HG03095 (cell line): Measurements from ENCODE around the gene MRPL10.

Source experiments
- ATAC-seq: cut with Tn5 transposase; IDR thresholded peaks from one replicate; pipeline ENCODE4 v1.9.1; 2021; ENCODE audit warnings: moderate library complexity; ENCODE audit not compliant: unreplicated experiment

Gene MRPL10

DNA sequence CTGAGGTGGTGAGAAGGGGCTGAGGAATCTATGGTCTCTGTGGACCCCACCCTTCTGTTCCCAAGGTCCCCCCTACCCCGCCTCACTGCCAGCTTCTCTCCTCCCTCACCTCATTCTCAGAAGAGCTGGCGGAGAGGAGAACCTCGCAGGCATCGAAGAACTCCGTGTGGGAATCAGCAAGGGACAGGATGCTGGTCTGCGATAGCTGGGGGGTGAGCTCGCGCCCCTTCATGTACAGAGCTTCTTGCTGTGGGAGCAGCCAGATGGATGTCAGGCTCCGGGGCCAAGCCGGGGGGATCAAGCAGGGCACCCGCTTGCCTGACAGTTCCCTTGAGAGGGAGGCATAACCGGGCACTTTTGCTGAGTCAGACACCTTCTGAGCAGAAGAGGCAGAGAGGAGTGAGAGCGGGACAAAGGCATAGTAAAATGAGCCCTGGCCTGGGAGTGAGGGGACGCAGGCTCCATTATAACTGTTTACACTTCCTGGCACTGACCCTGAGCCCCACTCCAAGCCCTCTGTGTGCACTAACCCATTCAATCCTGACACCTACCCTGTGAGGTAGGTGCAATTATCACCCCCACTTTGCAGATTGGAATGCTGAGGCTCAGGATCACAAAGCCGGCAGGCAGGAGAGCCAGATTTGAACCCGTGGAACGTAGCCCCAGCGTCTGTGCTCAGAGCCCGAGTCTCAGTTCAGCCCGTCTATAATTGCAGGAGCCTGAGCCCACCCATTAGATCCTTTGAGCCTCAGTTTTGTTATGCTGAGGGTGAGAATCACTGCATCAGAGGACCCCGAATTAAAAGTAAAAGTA is 16.0 kb downstream of the MRPL10 start:
- no peak for ATAC-seq

- no peak for ATAC-seq
Observed at GRCh38 chr17:47813512-47814031, 17.8 kb downstream of the MRPL10 start.

GRCh38 chr17:47813077-47813476 is 18.3 kb downstream of the MRPL10 start:
- ATAC-seq = no peak

DNA sequence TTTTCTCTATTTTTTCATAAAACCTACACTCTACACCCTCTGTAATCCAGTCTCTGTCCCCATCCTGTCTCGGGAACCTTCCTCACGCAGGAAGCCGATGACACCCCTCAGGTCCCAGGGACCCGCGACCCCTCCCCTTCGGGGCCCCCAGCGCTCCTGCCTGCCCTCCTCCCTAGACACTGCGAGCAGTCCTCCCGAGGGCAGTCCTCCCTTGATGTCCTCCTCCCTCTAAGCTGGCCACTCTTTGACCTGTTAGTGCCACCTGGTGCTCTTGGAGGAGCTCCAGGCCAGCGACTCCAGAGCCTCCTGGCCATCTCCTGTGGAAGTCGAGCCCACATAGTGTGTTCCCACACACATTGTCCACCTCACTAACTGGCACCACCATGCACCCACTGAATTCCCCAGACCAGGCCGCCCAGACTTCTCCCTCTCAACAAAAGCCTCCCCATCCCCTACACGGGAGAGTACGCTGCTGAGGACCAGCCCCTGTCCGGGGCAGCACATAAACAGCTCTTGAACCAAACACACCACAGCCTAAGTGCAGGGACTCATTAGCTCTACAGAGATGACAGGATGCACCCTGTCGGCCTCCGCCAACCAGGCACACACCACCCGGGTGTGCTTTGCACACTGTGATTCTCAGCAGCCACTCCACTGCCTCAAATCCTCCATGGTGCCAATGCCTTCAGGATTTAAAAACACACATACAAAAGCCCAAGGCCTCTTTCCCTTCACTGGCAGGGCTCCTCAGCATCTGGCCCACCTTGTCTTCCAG is 19.0 kb downstream of the MRPL10 start:
- no peak for ATAC-seq

DNA sequence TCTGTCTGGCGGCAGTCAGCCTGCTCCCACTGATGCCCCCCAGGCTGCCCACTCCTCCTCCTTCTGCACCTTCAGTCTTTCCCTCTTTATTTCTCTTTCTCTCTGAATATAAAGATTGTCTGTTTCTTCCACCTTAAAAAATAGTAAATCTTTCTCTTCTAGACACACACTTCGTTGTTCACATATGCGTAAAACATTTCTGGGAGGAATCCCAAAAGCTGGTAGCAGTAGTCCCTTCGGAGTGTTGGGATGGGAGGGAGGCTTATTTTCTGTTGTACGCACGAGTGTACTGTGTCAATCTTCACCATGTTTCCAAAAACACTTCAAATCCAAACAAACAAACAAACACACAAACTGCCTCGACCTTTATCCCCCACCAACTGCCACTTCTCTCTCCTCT is 19.6 kb downstream of the MRPL10 start:
- ATAC-seq = no peak

DNA sequence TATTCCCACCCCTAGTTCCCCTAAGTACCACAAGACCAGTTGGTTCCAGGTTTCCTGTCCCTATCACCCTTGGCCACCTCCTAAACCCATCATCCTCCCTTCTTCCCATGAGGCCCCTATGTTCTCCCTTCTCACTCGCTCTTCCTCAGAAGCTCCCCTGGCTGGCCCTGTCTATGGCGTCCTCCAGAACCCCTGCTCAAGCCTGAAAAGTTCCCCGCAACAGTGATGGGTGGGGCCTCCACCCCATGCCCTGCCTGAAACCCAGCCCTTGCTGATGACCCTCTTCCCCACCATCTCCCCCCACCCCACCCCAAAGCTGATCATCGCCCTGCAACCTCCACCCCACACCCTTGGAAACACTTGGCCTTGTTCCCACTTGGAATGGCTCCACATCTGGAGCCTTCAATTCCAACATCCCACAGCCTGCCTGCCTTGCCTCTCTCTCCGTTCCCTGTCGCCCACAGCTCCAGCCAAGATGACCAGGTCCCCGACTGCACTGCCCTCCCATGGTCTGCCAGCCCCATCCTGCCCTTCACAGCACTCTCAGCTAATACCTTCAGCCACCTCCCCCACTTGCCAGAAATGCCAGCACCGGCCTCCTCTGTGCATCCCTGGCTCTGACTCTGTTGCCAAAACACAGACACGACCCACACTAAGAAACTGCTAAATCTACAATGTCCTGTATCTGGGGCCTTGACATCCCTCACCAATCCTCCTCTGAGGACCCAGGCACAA is 20.3 kb downstream of the MRPL10 start:
- no peak for ATAC-seq

DNA sequence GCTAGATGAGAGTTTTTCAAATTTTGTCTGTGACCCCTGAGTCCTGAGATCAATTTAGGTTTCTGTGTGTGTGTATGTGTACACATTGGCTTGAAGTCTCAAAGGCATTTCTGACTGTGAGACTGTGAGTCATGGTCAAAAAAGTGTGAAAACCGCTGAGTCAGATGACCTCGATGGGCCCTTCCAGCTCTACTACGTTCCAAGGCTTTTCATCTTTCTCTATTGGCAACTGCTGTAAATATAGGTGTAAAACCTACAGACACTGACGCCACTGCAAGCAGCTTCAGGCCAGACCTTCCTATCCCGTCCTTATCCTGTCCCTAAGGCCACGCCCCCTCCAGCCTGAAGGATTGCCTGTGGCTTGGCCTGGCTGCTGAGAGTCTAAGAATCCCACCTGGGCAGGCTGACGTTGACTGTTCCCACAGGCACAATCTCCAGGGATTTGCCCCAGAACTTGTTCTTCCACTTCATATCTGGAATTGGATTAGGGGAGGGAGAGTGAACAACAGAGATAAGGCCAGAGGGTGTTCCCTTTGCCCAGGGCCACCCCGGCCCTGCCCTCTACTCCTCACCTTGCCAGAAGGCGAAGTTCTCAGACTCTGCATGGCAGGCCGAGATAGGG is 21.0 kb downstream of the MRPL10 start:
- ATAC-seq = no peak

GRCh38 chr17:47808830-47809480 is 22.4 kb downstream of the MRPL10 start:
- ATAC-seq = no peak

DNA sequence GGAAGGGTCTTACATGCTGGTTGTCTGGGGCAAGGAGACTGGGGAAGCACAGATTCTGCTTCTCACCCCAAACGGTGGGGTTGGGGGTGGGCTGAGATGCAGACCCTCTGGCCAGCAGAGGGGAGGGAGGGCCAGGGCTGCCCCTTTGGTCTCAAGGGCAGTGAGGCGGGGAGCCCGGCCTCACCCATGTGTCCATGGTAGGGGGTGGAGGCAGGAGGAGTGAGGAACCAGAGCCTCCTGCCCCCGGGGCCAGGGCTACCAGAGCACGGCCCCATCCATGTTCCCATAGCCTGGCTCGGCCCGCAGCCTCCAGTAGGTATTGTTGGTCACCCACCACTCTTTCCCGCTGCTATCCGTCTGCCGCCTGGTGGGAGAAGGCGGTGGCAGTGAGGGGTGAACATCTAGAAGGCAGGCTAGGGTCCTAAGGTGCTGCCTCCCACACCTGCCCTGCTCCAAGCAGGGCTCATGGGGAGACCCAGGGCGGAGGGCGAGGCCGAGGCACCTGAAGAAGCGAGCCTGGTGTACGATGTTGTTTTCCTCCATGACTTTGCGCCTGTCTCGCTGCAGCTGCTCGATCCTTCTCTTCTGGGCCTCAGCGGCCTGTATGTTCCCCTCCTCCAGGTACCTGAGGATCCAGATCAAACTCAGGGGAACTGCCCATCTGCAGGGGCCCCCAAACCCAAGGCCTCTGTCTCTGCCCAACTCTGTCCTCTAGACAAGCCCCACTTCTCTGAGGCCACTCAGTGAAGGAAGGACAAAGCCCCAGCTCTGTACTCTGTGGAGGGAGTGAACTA is 23.1 kb downstream of the MRPL10 start:
- no peak for ATAC-seq

DNA sequence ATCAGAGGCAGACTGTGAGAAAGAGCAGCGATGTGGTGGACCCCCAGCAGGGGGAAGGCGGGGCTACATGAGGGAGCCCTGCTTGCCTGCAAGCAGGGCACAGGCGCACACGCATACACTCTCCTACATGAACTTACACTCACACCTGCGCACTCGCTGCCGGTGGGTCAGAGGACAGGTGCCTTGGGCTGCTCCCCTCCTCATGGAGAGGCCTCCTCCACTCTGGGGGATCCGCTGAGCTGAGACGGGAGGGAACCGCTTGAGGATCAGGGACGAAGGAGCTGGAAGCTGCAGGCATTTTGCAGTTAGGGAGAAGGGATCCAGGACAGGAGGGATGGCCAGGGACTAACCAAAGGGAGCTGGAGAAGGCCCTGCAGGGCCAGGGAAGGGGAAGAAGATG is 23.9 kb downstream of the MRPL10 start:
- ATAC-seq = no peak

DNA sequence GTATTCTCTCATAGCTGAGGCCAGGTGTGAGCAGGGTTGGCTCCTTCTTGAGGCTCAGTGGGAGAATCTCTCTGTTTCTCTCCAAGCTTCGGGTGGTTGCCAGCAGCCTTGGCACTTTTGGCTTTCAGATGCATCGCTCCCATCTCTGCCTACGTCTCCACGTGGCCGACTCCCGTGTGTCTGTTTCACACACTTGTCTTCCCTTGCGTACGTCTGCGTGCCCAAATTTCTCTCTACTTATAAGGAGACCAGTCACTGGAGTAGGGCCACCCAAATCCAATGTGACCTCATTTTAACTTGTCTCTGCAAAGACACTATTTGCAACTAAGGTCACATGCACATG is 24.5 kb downstream of the MRPL10 start:
- ATAC-seq = no peak

- no peak for ATAC-seq
Observed at GRCh38 chr17:47806026-47806912, 25.1 kb downstream of the MRPL10 start.

GRCh38 chr17:47804461-47804860 is 26.9 kb downstream of the MRPL10 start:
- no peak for ATAC-seq

DNA sequence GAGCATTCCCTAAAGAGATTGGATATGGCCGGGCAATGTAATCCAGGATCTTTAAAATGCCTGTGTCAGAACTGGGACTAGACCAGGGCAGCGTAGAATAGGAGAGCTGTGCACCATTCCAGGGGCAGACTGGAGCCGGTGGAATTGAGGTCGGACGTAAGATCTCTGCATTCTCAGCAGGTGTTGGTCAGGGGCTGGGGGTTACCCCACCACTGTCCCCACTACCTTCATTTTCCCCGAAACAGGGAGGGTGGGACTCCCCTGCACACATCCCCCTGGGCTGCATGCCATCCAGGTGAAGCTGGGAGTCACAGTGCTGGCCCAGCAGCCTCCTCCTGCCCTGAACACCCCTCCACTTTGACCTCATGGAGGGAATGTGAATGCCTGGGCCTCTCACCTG is 27.6 kb downstream of the MRPL10 start:
- ATAC-seq = no peak

DNA sequence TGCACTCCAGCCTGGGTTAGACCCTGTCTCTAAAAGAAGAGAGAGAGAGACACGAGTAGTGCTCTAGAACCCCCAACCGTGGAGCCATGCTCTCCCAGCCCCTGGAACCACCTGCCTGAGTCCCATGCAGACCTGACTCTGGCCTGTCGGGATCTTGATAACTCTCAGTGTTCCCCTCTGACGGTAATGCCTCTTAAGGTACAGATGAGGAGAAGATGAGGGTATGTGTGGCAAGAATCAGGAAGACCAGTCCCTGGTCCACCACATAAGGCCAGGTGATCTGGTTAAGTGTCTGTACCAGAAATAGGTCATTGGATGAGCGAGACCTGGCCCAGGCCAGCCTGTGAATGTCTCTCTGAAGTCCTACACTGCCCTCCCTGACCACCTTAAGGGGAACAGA is 28.1 kb downstream of the MRPL10 start:
- ATAC-seq = no peak

DNA sequence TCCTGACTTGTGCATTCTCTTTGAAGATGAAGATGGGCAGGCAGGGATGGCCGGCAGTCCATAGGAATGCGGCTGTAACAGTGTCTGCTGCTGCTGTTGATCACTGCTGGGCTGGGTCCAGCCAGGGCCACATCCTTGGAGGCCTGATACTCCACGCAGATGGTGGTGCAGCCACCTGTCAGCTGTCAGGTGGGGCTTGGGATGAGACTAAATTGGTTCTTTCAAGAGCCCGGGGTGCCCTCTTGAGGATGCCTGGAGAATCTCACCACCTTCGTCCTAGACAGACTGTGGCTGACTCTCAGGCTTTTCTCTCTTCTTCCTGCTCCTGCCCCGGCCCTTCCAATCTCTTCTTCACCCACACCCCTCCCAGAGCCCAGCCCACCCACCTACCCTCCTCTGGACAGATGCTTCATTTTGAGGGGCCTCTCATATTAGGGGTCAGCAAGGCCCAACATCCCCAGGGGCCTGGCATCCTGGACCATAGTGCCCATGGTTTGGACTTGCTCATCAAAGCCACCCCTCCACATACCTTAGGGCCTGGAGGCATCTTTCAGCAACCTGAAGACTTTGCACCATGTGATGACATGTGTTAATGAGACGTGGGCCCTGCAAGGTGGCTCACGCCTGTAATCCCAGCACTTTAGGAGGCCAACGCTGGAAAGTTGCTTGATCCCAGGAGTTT is 28.9 kb downstream of the MRPL10 start:
- ATAC-seq = no peak

DNA sequence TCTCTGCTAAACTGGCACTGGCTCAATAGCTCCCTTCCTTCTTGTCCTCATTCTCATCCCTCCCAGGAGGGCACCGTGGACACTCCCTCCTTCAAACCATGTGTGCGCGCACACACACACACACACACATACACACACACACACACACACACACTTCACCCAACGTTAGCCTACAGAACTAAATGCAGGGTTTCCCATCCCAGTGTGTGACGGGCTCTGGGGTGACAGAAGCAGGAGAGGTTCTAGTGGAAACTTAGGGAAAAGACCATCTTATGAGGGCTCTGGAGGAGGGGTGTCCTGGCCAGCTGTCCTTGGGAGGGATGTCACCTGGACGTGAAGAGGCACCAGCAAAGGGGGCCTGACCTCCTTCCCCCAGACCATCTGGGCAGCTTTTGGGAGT is 29.4 kb downstream of the MRPL10 start:
- ATAC-seq = no peak

DNA sequence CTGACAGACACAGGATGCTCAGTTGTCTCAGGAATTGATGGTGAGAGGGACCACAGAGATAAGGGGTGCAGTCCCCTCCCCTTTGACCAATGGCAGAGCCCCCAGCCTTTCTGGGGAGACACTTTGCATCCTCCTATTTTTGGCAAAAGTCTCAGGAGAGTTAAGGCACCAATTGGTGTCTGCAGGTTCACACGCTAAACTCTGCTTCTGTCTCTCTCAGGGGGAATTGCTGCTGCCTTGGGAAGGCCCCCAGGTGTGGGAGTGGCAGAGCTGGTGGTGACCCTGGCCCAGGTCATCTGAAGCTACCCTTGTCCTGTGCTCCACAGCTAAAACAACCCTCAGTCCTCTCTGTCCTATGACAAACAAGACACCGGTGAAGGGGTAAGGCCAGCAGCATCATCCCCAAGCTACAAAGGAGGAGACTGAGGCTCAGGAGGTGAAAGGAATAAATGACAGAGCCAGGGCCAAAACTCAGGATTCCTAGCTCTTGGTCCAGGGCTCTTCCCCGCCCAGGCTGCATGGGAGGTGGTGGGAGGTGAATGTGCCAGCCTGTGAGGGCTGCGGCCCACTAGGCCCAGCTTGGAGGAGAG is 30.1 kb downstream of the MRPL10 start:
- no peak for ATAC-seq
